ENCODE measurements around the gene LPP. TPM values are rescaled to one million over a fixed set of nuclear protein-coding genes. Genes with fewer than 3 reads are reported as not detected.

LPP gene
- total RNA-seq, 1 experiment from 2014 or later: 20.4 TPM

GRCh38 chr3:188904670-188905069 is 750.7 kb downstream of the LPP start:
- no peaks in the 10 kb centered on the region for H3K9me2 ChIP-seq (replicated peaks; ENCODE audit: low read length)
- no peak overlapping the region for H2AFZ ChIP-seq (ENCODE audit: low read length)
- H3K9ac ChIP-seq (ENCODE audit: low read length): no peak overlapping the region
- H3K4me3 ChIP-seq (ENCODE audit: low read length): no peak overlapping the region
- no peaks in the 10 kb centered on the region for H3K9me3 ChIP-seq (ENCODE audit: low read length)
- no peaks in the 10 kb centered on the region for H4K20me1 ChIP-seq (ENCODE audit: low read length)
- no peak for TF ChIP-seq EZH2 (IDR thresholded peaks at IDR 0.05; ENCODE audit: low read length, unreplicated experiment)
- no peak for TF ChIP-seq EZH2phosphoT487 (IDR thresholded peaks at IDR 0.05; ENCODE audit: borderline replicate concordance, low read length)
- TF ChIP-seq CTCF (conservative IDR thresholded peaks at IDR 0.05; ENCODE audit: low read depth, low read length): no peak
- H3K4me1 ChIP-seq (ENCODE audit: insufficient read depth, low read length): peaks cover 21% of the 10 kb centered on the region
- no peak overlapping the region for H3K4me2 ChIP-seq (ENCODE audit: low read length)
- BruUV-seq (replicated peaks): no TSS peak
- no peaks in the 10 kb centered on the region for H3K36me3 ChIP-seq (ENCODE audit: low read depth, low read length)
- ChIA-PET CTCF (no interaction called here), POLR2A (ENCODE audit: unreplicated experiment) (interaction anchor here (0.6 kb wide), 1 partner anchor 1185 kb away, joined by 8 read pairs; no protein-coding TSS in a partner anchor)
- intact Hi-C loops (cut with micrococcal nuclease): loop anchor here (5.0 kb wide), 1 partner anchor 43 kb away; no protein-coding TSS in a partner anchor
- ATAC-seq: no peak
- DNase-seq: no peak
- no peaks in the 10 kb centered on the region for H3K27me3 ChIP-seq (ENCODE audit: low read length)
- H3F3A ChIP-seq (ENCODE audit: low read length, unreplicated experiment): no peaks in the 10 kb centered on the region
- no peaks in the 10 kb centered on the region for H3K79me2 ChIP-seq (ENCODE audit: low read length)
- no peak overlapping the region for H3K27ac ChIP-seq (ENCODE audit: low read length)

- CTCF ChIA-PET: no interaction called here
Measured at GRCh38 chr3:188905547-188905946, 751.6 kb downstream of the LPP start.

More at GRCh38 chr3:188905547-188905946, 751.6 kb downstream of the LPP start:
- peaks cover 13% of the 10 kb centered on the region for H3K4me1 ChIP-seq (ENCODE audit: insufficient read depth, low read length)
- no peaks in the 10 kb centered on the region for H3K9me3 ChIP-seq (ENCODE audit: low read length)
- intact Hi-C loops (cut with micrococcal nuclease): no loop called here
- H4K20me1 ChIP-seq (ENCODE audit: low read length): no peaks in the 10 kb centered on the region
- BruUV-seq (replicated peaks): no TSS peak
- no peak overlapping the region for H3K27ac ChIP-seq (ENCODE audit: low read length)
- DNase-seq (no peak), ATAC-seq (no peak)
- no peak overlapping the region for H3K4me2 ChIP-seq (ENCODE audit: low read length)
- H3K27me3 ChIP-seq (ENCODE audit: low read length): no peaks in the 10 kb centered on the region
- TF ChIP-seq EZH2 (IDR thresholded peaks at IDR 0.05; ENCODE audit: low read length, unreplicated experiment): no peak
- no peak for TF ChIP-seq CTCF (conservative IDR thresholded peaks at IDR 0.05; ENCODE audit: low read depth, low read length)
- TF ChIP-seq EZH2phosphoT487 (IDR thresholded peaks at IDR 0.05; ENCODE audit: borderline replicate concordance, low read length): no peak
- H3K9ac ChIP-seq (ENCODE audit: low read length): no peak overlapping the region
- POLR2A ChIA-PET (ENCODE audit: unreplicated experiment): no interaction called here
- H3K36me3 ChIP-seq (ENCODE audit: low read depth, low read length): no peaks in the 10 kb centered on the region
- no peak overlapping the region for H3K4me3 ChIP-seq (ENCODE audit: low read length)
- no peaks in the 10 kb centered on the region for H3K79me2 ChIP-seq (ENCODE audit: low read length)
- H2AFZ ChIP-seq (ENCODE audit: low read length): no peak overlapping the region
- no peaks in the 10 kb centered on the region for H3F3A ChIP-seq (ENCODE audit: low read length, unreplicated experiment)
- no peaks in the 10 kb centered on the region for H3K9me2 ChIP-seq (replicated peaks; ENCODE audit: low read length)

Measured in PC-3 (cell line).